HG02840 (cell line): ENCODE data around the gene ARAF.

ENCODE experiments used
- ATAC-seq: cut with Tn5 transposase; IDR thresholded peaks from one replicate; pipeline ENCODE4 v1.9.1; 2021; ENCODE audit warnings: mild to moderate bottlenecking, moderate library complexity, moderate number of reproducible peaks; ENCODE audit not compliant: unreplicated experiment, low FRiP score

ARAF gene

GRCh38 chrX:47618923-47619485, 58.0 kb downstream of the ARAF start:
- ATAC-seq, result no peak

- no peak for ATAC-seq
Observed at GRCh38 chrX:47619486-47620302, 58.7 kb downstream of the ARAF start, which contains the start of gene SYN1. TSS of gene SYN1 (minus strand) at chrX:47619857. CDS start at chrX:47619728, 129 bp downstream.

GRCh38 chrX:47620303-47620685, 59.3 kb downstream of the ARAF start:
- ATAC-seq, result no peak
